HEK293 (cell line): ENCODE results near the gene ELL2.
A peak's percentile ranks its signal among the peaks of the same experiment; 100 is the strongest.

Experiments
- CTCF ChIP-seq: fragments of 450-650 bp; formaldehyde crosslinking; IDR thresholded peaks from 2 replicates; pipeline ENCODE4 v1.5.1; 2016; ENCODE audit warnings: missing biosample characterization, missing genetic modification characterization
- GLIS2 ChIP-seq: fragments of 450-650 bp; formaldehyde crosslinking; IDR thresholded peaks from 2 replicates; pipeline ENCODE4 v1.5.1; 2016; ENCODE audit warnings: missing biosample characterization, missing genetic modification characterization
- HOXD13 ChIP-seq: sonication (generic); formaldehyde crosslinking; IDR thresholded peaks from 2 replicates; pipeline ENCODE4 v1.8.0; 2022; ENCODE audit warnings: missing genetic modification reagents, borderline replicate concordance
- KLF17 ChIP-seq: fragments of 450-650 bp; formaldehyde crosslinking; IDR thresholded peaks from 2 replicates; pipeline ENCODE4 v1.5.1; 2016; ENCODE audit warnings: missing biosample characterization, missing genetic modification characterization
- MEIS1 ChIP-seq: sonication (generic); formaldehyde crosslinking; IDR thresholded peaks from 2 replicates; pipeline ENCODE4 v1.8.1; 2022; ENCODE audit warnings: missing genetic modification reagents, mild to moderate bottlenecking, borderline replicate concordance
- PRDM1 ChIP-seq: fragments of 450-650 bp; formaldehyde crosslinking; IDR thresholded peaks from 2 replicates; pipeline ENCODE4; 2016; ENCODE audit warnings: missing biosample characterization, missing genetic modification characterization
- SP2 ChIP-seq: fragments of 450-650 bp; formaldehyde crosslinking; IDR thresholded peaks from 2 replicates; pipeline ENCODE4 v1.5.1; 2016; ENCODE audit warnings: missing biosample characterization, missing genetic modification characterization
- SP3 ChIP-seq: fragments of 450-650 bp; formaldehyde crosslinking; IDR thresholded peaks from 2 replicates; pipeline ENCODE4 v1.5.1; 2016; ENCODE audit warnings: missing biosample characterization, missing genetic modification characterization
- ZBTB20 ChIP-seq: fragments of 450-650 bp; formaldehyde crosslinking; IDR thresholded peaks from 2 replicates; pipeline ENCODE4 v1.5.1; 2016; ENCODE audit warnings: missing biosample characterization, missing genetic modification characterization
- ZBTB48 ChIP-seq: fragments of 450-650 bp; formaldehyde crosslinking; IDR thresholded peaks from 2 replicates; pipeline ENCODE4 v1.5.1; 2016; ENCODE audit warnings: missing biosample characterization, missing genetic modification characterization
- ZEB2 ChIP-seq: fragments of 450-650 bp; formaldehyde crosslinking; IDR thresholded peaks from 2 replicates; pipeline ENCODE4 v1.5.1; 2016; ENCODE audit warnings: missing biosample characterization, missing genetic modification characterization
- ZNF140 ChIP-seq: fragments of 450-650 bp; formaldehyde crosslinking; IDR thresholded peaks from 2 replicates; pipeline ENCODE4 v1.5.1; 2016; ENCODE audit warnings: missing biosample characterization, missing genetic modification characterization
- ZNF16 ChIP-seq: fragments of 450-650 bp; formaldehyde crosslinking; IDR thresholded peaks from 2 replicates; pipeline ENCODE4 v1.5.1; 2016; ENCODE audit warnings: low read depth, missing biosample characterization, missing genetic modification characterization
- ZNF24 ChIP-seq: fragments of 450-650 bp; formaldehyde crosslinking; IDR thresholded peaks from 2 replicates; pipeline ENCODE4 v1.5.1; 2016; ENCODE audit warnings: missing biosample characterization, missing genetic modification characterization
- ZNF433 ChIP-seq: fragments of 450-650 bp; formaldehyde crosslinking; IDR thresholded peaks from 2 replicates; pipeline ENCODE4 v1.5.1; 2016; ENCODE audit warnings: missing biosample characterization, missing genetic modification characterization, low read depth
- ZNF629 ChIP-seq: fragments of 450-650 bp; formaldehyde crosslinking; IDR thresholded peaks from 2 replicates; pipeline ENCODE4 v1.5.1; 2017; ENCODE audit warnings: missing biosample characterization, missing genetic modification characterization
- ZNF843 ChIP-seq: fragments of 450-650 bp; formaldehyde crosslinking; IDR thresholded peaks from 2 replicates; pipeline ENCODE4 v1.5.1; 2016; ENCODE audit warnings: missing biosample characterization, missing genetic modification characterization
- TF ChIP-seq, protein P1 (sequence below): fragments of 450-650 bp; formaldehyde crosslinking; IDR thresholded peaks from 2 replicates; pipeline ENCODE4 v1.5.1; 2016; ENCODE audit warnings: missing biosample characterization, missing genetic modification characterization, borderline replicate concordance
- TF ChIP-seq, protein P2 (sequence below): sonication (generic); formaldehyde crosslinking; IDR thresholded peaks from 2 replicates; pipeline ENCODE4 v1.8.1; 2022; ENCODE audit warnings: mild to moderate bottlenecking, moderate library complexity, missing genetic modification reagents
- TF ChIP-seq, protein P3 (sequence below): fragments of 450-650 bp; formaldehyde crosslinking; IDR thresholded peaks from 2 replicates; pipeline ENCODE4 v1.5.1; 2017; ENCODE audit warnings: missing biosample characterization, missing genetic modification characterization
- TF ChIP-seq, protein P4 (sequence below): fragments of 450-650 bp; formaldehyde crosslinking; IDR thresholded peaks from 2 replicates; pipeline ENCODE4 v1.5.1; 2017; ENCODE audit warnings: missing biosample characterization, missing genetic modification characterization
- TF ChIP-seq, protein P5 (sequence below): fragments of 450-650 bp; formaldehyde crosslinking; IDR thresholded peaks from 2 replicates; pipeline ENCODE4 v1.5.1; 2016; ENCODE audit warnings: missing biosample characterization, missing genetic modification characterization

ELL2 gene

GRCh38 chr5:95960667-95961616 lies 709 bp downstream of the ELL2 start (continued):
- TF ChIP-seq CTCF (tag by site-specific recombination), result peak; percentile 57; the same call in 1 of the 2 replicates
- TF ChIP-seq, protein P1, sequence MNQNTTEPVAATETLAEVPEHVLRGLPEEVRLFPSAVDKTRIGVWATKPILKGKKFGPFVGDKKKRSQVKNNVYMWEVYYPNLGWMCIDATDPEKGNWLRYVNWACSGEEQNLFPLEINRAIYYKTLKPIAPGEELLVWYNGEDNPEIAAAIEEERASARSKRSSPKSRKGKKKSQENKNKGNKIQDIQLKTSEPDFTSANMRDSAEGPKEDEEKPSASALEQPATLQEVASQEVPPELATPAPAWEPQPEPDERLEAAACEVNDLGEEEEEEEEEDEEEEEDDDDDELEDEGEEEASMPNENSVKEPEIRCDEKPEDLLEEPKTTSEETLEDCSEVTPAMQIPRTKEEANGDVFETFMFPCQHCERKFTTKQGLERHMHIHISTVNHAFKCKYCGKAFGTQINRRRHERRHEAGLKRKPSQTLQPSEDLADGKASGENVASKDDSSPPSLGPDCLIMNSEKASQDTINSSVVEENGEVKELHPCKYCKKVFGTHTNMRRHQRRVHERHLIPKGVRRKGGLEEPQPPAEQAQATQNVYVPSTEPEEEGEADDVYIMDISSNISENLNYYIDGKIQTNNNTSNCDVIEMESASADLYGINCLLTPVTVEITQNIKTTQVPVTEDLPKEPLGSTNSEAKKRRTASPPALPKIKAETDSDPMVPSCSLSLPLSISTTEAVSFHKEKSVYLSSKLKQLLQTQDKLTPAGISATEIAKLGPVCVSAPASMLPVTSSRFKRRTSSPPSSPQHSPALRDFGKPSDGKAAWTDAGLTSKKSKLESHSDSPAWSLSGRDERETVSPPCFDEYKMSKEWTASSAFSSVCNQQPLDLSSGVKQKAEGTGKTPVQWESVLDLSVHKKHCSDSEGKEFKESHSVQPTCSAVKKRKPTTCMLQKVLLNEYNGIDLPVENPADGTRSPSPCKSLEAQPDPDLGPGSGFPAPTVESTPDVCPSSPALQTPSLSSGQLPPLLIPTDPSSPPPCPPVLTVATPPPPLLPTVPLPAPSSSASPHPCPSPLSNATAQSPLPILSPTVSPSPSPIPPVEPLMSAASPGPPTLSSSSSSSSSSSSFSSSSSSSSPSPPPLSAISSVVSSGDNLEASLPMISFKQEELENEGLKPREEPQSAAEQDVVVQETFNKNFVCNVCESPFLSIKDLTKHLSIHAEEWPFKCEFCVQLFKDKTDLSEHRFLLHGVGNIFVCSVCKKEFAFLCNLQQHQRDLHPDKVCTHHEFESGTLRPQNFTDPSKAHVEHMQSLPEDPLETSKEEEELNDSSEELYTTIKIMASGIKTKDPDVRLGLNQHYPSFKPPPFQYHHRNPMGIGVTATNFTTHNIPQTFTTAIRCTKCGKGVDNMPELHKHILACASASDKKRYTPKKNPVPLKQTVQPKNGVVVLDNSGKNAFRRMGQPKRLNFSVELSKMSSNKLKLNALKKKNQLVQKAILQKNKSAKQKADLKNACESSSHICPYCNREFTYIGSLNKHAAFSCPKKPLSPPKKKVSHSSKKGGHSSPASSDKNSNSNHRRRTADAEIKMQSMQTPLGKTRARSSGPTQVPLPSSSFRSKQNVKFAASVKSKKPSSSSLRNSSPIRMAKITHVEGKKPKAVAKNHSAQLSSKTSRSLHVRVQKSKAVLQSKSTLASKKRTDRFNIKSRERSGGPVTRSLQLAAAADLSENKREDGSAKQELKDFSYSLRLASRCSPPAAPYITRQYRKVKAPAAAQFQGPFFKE (tag by site-specific recombination), result no peak
- TF ChIP-seq, protein P2, sequence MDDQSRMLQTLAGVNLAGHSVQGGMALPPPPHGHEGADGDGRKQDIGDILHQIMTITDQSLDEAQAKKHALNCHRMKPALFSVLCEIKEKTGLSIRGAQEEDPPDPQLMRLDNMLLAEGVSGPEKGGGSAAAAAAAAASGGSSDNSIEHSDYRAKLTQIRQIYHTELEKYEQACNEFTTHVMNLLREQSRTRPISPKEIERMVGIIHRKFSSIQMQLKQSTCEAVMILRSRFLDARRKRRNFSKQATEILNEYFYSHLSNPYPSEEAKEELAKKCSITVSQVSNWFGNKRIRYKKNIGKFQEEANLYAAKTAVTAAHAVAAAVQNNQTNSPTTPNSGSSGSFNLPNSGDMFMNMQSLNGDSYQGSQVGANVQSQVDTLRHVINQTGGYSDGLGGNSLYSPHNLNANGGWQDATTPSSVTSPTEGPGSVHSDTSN, result 0 out of 2 replicates have a peak, but pooled peaks have one; percentile 15
- no peak for TF ChIP-seq ZNF24 (tag by site-specific recombination)
- TF ChIP-seq, protein P3, sequence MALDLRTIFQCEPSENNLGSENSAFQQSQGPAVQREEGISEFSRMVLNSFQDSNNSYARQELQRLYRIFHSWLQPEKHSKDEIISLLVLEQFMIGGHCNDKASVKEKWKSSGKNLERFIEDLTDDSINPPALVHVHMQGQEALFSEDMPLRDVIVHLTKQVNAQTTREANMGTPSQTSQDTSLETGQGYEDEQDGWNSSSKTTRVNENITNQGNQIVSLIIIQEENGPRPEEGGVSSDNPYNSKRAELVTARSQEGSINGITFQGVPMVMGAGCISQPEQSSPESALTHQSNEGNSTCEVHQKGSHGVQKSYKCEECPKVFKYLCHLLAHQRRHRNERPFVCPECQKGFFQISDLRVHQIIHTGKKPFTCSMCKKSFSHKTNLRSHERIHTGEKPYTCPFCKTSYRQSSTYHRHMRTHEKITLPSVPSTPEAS, result no peak; the same call in 1 of the 2 replicates
- 0 out of 2 replicates have a peak, but pooled peaks have one; percentile 4 for TF ChIP-seq ZNF843 (tag by site-specific recombination)
- peak; percentile 98 for TF ChIP-seq ZBTB48 (tag by site-specific recombination)
- TF ChIP-seq ZNF16, result no peak
- TF ChIP-seq ZEB2 (tag by site-specific recombination), result peak; percentile 36; the same call in 1 of the 2 replicates
- no peak for TF ChIP-seq ZNF433 (tag by site-specific recombination)
- TF ChIP-seq, protein P4, sequence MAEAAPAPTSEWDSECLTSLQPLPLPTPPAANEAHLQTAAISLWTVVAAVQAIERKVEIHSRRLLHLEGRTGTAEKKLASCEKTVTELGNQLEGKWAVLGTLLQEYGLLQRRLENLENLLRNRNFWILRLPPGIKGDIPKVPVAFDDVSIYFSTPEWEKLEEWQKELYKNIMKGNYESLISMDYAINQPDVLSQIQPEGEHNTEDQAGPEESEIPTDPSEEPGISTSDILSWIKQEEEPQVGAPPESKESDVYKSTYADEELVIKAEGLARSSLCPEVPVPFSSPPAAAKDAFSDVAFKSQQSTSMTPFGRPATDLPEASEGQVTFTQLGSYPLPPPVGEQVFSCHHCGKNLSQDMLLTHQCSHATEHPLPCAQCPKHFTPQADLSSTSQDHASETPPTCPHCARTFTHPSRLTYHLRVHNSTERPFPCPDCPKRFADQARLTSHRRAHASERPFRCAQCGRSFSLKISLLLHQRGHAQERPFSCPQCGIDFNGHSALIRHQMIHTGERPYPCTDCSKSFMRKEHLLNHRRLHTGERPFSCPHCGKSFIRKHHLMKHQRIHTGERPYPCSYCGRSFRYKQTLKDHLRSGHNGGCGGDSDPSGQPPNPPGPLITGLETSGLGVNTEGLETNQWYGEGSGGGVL (tag by site-specific recombination), result no peak; the same call in 1 of the 2 replicates
- TF ChIP-seq SP3 (tag by site-specific recombination), result peak; percentile 32; the same call in 1 of the 2 replicates
- TF ChIP-seq ZBTB20 (tag by site-specific recombination), result peak; percentile 6; the same call in 1 of the 2 replicates
- peak; percentile 34; the same call in 1 of the 2 replicates for TF ChIP-seq ZNF629
- TF ChIP-seq SP2 (tag by site-specific recombination), result peak; percentile 28; the same call in 1 of the 2 replicates
- TF ChIP-seq PRDM1 (tag by site-specific recombination), result no peak
- TF ChIP-seq, protein P5, sequence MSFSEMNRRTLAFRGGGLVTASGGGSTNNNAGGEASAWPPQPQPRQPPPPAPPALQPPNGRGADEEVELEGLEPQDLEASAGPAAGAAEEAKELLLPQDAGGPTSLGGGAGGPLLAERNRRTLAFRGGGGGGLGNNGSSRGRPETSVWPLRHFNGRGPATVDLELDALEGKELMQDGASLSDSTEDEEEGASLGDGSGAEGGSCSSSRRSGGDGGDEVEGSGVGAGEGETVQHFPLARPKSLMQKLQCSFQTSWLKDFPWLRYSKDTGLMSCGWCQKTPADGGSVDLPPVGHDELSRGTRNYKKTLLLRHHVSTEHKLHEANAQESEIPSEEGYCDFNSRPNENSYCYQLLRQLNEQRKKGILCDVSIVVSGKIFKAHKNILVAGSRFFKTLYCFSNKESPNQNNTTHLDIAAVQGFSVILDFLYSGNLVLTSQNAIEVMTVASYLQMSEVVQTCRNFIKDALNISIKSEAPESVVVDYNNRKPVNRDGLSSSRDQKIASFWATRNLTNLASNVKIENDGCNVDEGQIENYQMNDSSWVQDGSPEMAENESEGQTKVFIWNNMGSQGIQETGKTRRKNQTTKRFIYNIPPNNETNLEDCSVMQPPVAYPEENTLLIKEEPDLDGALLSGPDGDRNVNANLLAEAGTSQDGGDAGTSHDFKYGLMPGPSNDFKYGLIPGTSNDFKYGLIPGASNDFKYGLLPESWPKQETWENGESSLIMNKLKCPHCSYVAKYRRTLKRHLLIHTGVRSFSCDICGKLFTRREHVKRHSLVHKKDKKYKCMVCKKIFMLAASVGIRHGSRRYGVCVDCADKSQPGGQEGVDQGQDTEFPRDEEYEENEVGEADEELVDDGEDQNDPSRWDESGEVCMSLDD, result peak; percentile 63; the same call in 1 of the 2 replicates
- 0 out of 2 replicates have a peak, but pooled peaks have one; percentile 16 for TF ChIP-seq KLF17 (tag by site-specific recombination)
- no peak for TF ChIP-seq HOXD13 (CRISPR knock-in tag)
- no peak for TF ChIP-seq MEIS1 (CRISPR knock-in tag)
- no peak for TF ChIP-seq ZNF140 (tag by site-specific recombination)
- TF ChIP-seq GLIS2 (tag by site-specific recombination), result peak; percentile 63; the same call in 1 of the 2 replicates
